Measurements from ENCODE around the gene GOSR2. TPM values are rescaled to one million over a fixed set of nuclear protein-coding genes. Genes with fewer than 3 reads are reported as not detected.

The GOSR2 gene
- total and polyA plus RNA-seq, 2 of the 13 experiments (the other 11 are each of a cell fraction or from before 2014, with no cell fraction given): 61.5 to 63.9 TPM

DNA sequence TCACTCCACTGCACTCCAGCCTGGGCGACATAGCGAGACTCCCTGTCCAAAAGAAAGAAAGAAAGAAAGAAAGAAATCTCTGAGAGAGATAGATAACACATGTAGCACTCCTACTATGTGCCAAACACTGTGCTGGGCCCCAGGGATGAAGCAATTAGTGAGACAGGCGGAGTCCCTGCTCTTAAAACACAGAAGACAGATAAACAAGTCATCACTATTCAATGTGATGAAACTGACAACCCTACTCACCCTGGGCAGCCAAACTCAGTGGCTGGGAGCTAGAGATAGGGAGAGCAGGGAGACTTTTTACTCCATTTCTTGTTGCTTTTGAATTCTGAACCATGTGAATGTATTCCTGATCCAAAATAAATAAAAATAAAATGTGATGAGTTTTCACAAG, 35.2 kb upstream of the GOSR2 start:
- H3K4me3 ChIP-seq (replicated peaks in 1 of 3; ENCODE audit: insufficient read depth in 1 of 3, low read depth in 2 of 3, low read length in 3 of 3): no peak overlapping the region
- no peak overlapping the region for H3K27ac ChIP-seq (ENCODE audit: extremely low read length, insufficient read depth, low read length)
- peaks cover 1 to 37% of the 10 kb centered on the region in 2 experiments; a peak in 3 of 5 replicates for H3K27me3 ChIP-seq (ENCODE audit: control insufficient read depth in 1 of 2, insufficient read depth in 2 of 2, low read length in 2 of 2)
- no peak overlapping the region for H3K9ac ChIP-seq (ENCODE audit: insufficient read depth, low read depth, low read length)
- no peak overlapping the region for H3K4me2 ChIP-seq (ENCODE audit: low read depth, low read length)
- in situ Hi-C loops (cut with HindIII; ENCODE audit: extremely low pct_ligation_motif_present, low pct_unique_long_range_greater_than_20kb) (no loop called here), intact Hi-C loops (cut with micrococcal nuclease; ENCODE audit: unreplicated experiment) (no loop called here)
- H3K4me1 ChIP-seq (ENCODE audit: insufficient read depth, low read length): peaks cover 31% of the 10 kb centered on the region
- CTCF ChIA-PET (ENCODE audit: low intra/inter-chr PET ratio, low total read pairs): no interaction called here
- ATAC-seq (no peak), DNase-seq (ENCODE audit: low spot score) (no peak), FAIRE-seq (no peak)
- no peak overlapping the region for H2AFZ ChIP-seq (ENCODE audit: low read length)
- POLR2A ChIA-PET: no interaction called here
- no TSS peak for BruUV-seq (replicated peaks)
- no peaks in the 10 kb centered on the region for H3K36me3 ChIP-seq (replicated peaks in 1 of 2; ENCODE audit: control insufficient read depth in 1 of 2, insufficient read depth in 2 of 2, low read length in 2 of 2)
- H4K20me1 ChIP-seq (ENCODE audit: insufficient read depth, low read length): no peaks in the 10 kb centered on the region
- no peak for TF ChIP-seq MEIS1 (CRISPR knock-in tag; IDR thresholded peaks at IDR 0.05; ENCODE audit: borderline replicate concordance)
- TF ChIP-seq ZKSCAN1 (IDR thresholded peaks at IDR 0.05; ENCODE audit: low read length): peak; percentile 15; the same call in 1 of the 2 replicates
- 42% methylated on average over 3 of the region's 3 CpGs for WGBS (ENCODE audit: low lambda C conversion rate)
- no peaks in the 10 kb centered on the region for H3K9me3 ChIP-seq (ENCODE audit: low read length)
- no peaks in the 10 kb centered on the region for H3K79me2 ChIP-seq (ENCODE audit: insufficient read depth, low read length)

DNA sequence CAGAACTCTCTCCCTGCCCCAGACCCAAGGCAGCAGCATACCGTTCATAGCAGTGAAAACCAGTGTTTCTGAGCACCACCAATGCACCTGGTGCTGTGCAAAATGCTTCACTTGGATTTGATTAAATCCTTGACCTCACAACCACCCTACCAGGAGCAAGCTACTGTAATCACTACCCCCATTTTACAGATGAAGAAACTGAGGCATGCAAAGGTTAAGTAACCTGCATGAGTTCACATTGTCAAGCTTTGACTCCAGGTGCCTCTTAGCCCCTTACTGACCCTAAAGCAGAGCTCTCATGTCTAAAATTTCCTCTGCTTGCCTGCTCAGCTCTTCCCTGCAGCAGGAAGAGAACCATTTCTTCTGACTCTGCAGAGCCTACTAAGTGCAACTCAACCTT, 34.2 kb upstream of the GOSR2 start:
- CTCF ChIA-PET (ENCODE audit: low intra/inter-chr PET ratio, low total read pairs): no interaction called here
- 0% methylated on average over 1 of the region's 1 CpG for WGBS (ENCODE audit: low lambda C conversion rate)
- TF ChIP-seq ZNF10 (CRISPR knock-in tag; IDR thresholded peaks at IDR 0.05; ENCODE audit: borderline replicate concordance, low read depth) (no peak), GRHL1 (CRISPR knock-in tag; conservative IDR thresholded peaks at IDR 0.05) (no peak), ZNF629 (CRISPR knock-in tag; conservative IDR thresholded peaks at IDR 0.05) (peak; percentile 75; the same call in 1 of the 2 replicates)
- POLR2A ChIA-PET: no interaction called here
- Histone ChIP-seq H3K9ac (ENCODE audit: insufficient read depth, low read depth, low read length) (no peak overlapping the region), H2AFZ (ENCODE audit: low read length) (no peak overlapping the region), H4K20me1 (ENCODE audit: insufficient read depth, low read length) (no peaks in the 10 kb centered on the region), H3K27ac (ENCODE audit: extremely low read length, insufficient read depth, low read length) (no peak overlapping the region), H3K36me3 (replicated peaks in 1 of 2; ENCODE audit: control insufficient read depth in 1 of 2, insufficient read depth in 2 of 2, low read length in 2 of 2) (no peaks in the 10 kb centered on the region), H3K4me1 (ENCODE audit: insufficient read depth, low read length) (peaks cover 36% of the 10 kb centered on the region), H3K9me3 (ENCODE audit: low read length) (no peaks in the 10 kb centered on the region), H3K27me3 (ENCODE audit: control insufficient read depth in 1 of 2, insufficient read depth in 2 of 2, low read length in 2 of 2) (peaks cover 1 to 36% of the 10 kb centered on the region in 2 experiments; a peak in 3 of 5 replicates), H3K4me3 (replicated peaks in 1 of 3; ENCODE audit: insufficient read depth in 1 of 3, low read depth in 2 of 3, low read length in 3 of 3) (no peak overlapping the region), H3K79me2 (ENCODE audit: insufficient read depth, low read length) (no peaks in the 10 kb centered on the region), H3K4me2 (ENCODE audit: low read depth, low read length) (no peak overlapping the region)
- ATAC-seq (peak; percentile 23; the same call in 1 of the 3 replicates), DNase-seq (ENCODE audit: low spot score) (no peak), FAIRE-seq (no peak)
- intact Hi-C loops (cut with micrococcal nuclease; ENCODE audit: unreplicated experiment) (no loop called here), in situ Hi-C loops (cut with HindIII; ENCODE audit: extremely low pct_ligation_motif_present, low pct_unique_long_range_greater_than_20kb) (no loop called here)
- BruUV-seq (replicated peaks): no TSS peak

Measured in HepG2 (cell line).